ENCODE measurements around the gene OR10AD1.

GRCh38 chr12:48180857-48181495 lies 22.1 kb downstream of the OR10AD1 start:
- TF ChIP-seq POLR2A (IDR thresholded peaks at IDR 0.05) = no peak
- no peak for TF ChIP-seq CTCF (IDR thresholded peaks at IDR 0.05)

Data from thyroid gland (tissue), 4 donors.